ENCODE measurements around the gene KHDRBS1. TPM values are rescaled to one million over a fixed set of nuclear protein-coding genes. Genes with fewer than 3 reads are reported as not detected.
"Not testable (repeated sequence)": the region's sequence is repeated elsewhere in the genome, so short reads cannot be mapped to it uniquely, and the experiment has no call there.

The KHDRBS1 gene
- total and polyA plus RNA-seq, 12 donors, result 33.2 to 78.3 (median 66.5) TPM

DNA sequence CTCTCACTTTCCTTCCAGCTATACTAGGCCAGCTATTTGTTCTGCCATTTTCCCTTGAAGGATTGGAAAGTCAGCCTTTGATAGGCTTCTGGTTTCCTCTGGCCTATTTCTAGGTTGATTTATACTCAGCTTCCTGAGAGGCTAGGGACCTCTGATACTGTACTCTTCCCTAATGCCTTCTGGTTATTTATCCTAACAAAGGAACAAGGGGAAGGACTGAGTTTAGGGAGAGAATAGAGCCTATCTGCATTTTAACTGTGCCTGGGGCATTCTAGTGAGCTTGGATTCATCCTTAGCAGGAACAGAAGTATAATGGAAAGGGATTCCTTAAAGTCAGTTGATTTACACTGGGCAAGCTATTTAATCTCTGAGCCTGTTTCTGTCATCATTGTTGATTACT, 47.2 kb downstream of the KHDRBS1 start:
- Histone ChIP-seq H3K9me3 (no peaks in the 10 kb centered on the region), H3K27me3 (no peaks in the 10 kb centered on the region), H3K4me1 (peaks cover 5 to 18% (median 10%) of the 10 kb centered on the region in 9 donors), H3K36me3 (peaks cover 0 to 51% (median 7%) of the 10 kb centered on the region in 9 donors), H3K27ac (peak overlapping the region in 1 of 10 donors; percentile 30), H3K4me3 (no peak overlapping the region)
- DNase-seq (no peak), ATAC-seq (no peak)
- TF ChIP-seq, protein P1, sequence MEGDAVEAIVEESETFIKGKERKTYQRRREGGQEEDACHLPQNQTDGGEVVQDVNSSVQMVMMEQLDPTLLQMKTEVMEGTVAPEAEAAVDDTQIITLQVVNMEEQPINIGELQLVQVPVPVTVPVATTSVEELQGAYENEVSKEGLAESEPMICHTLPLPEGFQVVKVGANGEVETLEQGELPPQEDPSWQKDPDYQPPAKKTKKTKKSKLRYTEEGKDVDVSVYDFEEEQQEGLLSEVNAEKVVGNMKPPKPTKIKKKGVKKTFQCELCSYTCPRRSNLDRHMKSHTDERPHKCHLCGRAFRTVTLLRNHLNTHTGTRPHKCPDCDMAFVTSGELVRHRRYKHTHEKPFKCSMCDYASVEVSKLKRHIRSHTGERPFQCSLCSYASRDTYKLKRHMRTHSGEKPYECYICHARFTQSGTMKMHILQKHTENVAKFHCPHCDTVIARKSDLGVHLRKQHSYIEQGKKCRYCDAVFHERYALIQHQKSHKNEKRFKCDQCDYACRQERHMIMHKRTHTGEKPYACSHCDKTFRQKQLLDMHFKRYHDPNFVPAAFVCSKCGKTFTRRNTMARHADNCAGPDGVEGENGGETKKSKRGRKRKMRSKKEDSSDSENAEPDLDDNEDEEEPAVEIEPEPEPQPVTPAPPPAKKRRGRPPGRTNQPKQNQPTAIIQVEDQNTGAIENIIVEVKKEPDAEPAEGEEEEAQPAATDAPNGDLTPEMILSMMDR (IDR thresholded peaks at IDR 0.05), result no peak
- intact Hi-C loops (cut with DNase I), result loop anchor here in 3 of 10 donors (10.0 kb wide), 3 partner anchors 46 to 276 kb away; partner anchors contain the start of gene KHDRBS1 (in 2 of the 3)

DNA sequence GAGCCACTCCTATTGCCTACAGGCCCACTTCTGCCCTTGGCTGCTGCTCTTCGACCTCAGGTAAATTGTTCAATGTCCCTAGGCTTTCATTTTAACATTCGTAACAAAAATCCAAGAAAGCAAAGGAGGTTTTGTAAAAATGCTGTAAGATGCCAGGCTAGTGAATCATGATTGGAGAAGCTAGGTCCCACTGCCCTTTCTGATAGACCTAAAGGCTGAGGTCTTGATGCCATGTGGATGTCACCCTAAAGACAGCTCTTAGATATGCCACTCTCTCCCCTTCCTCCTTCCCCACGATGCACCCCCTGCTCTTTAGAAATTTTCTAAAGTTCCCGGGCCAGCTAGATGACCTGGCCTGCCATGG, 49.2 kb downstream of the KHDRBS1 start:
- Histone ChIP-seq H3K4me1 (peaks cover 8 to 32% (median 26%) of the 10 kb centered on the region in 9 donors), H3K4me3 (no peak overlapping the region), H3K36me3 (peaks cover 0 to 49% (median 7%) of the 10 kb centered on the region in 9 donors), H3K27me3 (no peaks in the 10 kb centered on the region), H3K27ac (peak overlapping the region in 8 of 10 donors; percentile 33 to 73 (median 44)), H3K9me3 (no peaks in the 10 kb centered on the region)
- DNase-seq (no peak), ATAC-seq (no peak)
- 75 to 82% methylated on average over 4 of the region's 4 CpGs for WGBS, 2 donors
- TF ChIP-seq, protein P1 (IDR thresholded peaks at IDR 0.05), result no peak
- intact Hi-C loops (cut with DNase I), result loop anchor here in 3 of 10 donors (10.0 kb wide), 3 partner anchors 48 to 278 kb away; partner anchors contain the start of gene KHDRBS1 (in 2 of the 3)

DNA sequence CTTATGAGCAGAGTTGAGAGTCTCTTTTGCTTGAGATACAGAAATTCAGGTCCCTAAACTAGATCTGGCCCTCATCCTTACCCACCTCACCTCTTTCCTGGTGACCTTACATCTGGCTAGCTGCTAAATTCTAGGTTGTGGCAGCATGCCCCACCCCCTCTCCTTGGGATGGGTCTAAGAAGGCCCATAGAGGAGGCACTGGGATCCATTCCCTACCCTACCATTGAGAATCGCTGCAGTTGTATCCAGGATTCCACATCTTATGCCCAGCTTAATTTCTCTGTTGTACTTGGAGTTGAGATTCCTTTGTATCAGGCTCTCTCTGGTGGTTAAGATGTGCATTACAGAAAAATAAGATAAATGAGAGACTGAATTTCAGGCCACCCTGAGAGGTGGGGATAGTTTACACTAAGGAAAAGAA, 49.6 kb downstream of the KHDRBS1 start:
- H3K36me3 ChIP-seq, result peaks cover 0 to 44% (median 7%) of the 10 kb centered on the region in 9 donors
- intact Hi-C loops (cut with DNase I), result loop anchor here in 3 of 10 donors (10.0 kb wide), 3 partner anchors 48 to 278 kb away; partner anchors contain the start of gene KHDRBS1 (in 2 of the 3)
- H3K9me3 ChIP-seq, result no peaks in the 10 kb centered on the region
- no peaks in the 10 kb centered on the region for H3K27me3 ChIP-seq
- H3K27ac ChIP-seq, result peak overlapping the region in 6 of 10 donors; percentile 33 to 73 (median 52)
- H3K4me3 ChIP-seq, result no peak overlapping the region
- WGBS, 2 donors, result 11 to 21% methylated on average over 1 of the region's 1 CpG
- DNase-seq, result no peak
- peak; percentile 5 to 53 (median 44) for ATAC-seq
- TF ChIP-seq, protein P1 (IDR thresholded peaks at IDR 0.05), result peak in 8 of 9 donors; percentile 49 to 71 (median 60)
- peaks cover 8 to 32% (median 28%) of the 10 kb centered on the region in 9 donors for H3K4me1 ChIP-seq

DNA sequence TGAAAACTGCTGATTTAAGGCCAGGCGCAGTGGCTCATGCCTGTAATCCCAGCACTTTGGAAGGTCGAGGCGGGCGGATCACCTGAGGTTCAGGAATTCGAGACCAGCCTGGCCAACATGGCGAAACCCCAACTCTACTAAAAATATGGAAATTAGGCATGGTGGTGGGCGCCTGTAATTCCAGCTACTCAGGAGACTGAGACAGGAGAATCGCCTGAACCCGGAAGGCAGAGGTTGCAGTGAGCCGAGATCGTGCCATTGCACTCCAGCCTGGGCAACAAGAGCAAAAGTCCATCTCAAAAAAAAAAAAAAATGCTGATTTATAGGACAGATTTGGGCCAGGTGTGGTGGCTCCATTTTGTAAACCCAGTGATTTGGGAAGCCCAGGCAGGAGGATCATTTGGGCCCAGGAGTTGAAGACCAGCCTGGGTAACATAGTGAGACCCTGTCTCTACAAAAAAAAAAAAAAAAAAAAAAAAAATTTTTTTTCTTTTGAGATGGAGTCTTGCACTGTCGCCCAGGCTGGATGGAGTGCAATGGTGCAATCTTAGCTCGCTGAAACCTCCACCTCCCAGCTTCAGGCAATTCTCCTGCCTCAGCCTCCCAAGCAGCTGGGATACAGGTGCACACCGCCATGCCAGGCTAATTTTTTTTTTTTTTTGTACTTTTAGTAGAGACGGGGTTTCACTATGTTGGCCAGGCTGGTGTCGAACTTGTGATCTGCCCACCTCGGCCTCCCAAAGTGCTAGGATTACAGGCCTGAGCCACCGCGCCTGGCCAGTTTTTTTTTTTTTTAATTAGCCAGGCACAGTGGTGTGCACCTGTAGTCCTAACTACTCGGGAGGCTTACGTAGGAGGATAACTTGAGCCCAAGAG, 52.2 kb downstream of the KHDRBS1 start:
- DNase-seq, H3K27me3 ChIP-seq, H3K4me3 ChIP-seq, H3K9me3 ChIP-seq: not testable (repeated sequence)
- peak in 1 of 8 donors; percentile 44 for ATAC-seq
- 74 to 77% methylated on average over 21 of the region's 21 CpGs for WGBS, 2 donors
- Histone ChIP-seq H3K4me1 (peaks cover 8 to 42% (median 28%) of the 10 kb centered on the region in 9 donors), H3K36me3 (peaks cover 0 to 19% (median 3%) of the 10 kb centered on the region in 9 donors), H3K27ac (peak overlapping the region in 5 of 10 donors; percentile 8 to 59 (median 30))
- intact Hi-C loops (cut with DNase I), result loop anchor here in 3 of 10 donors (10.0 kb wide), 3 partner anchors 51 to 281 kb away; partner anchors contain the start of gene KHDRBS1 (in 2 of the 3)
